VCaP (cell line): ENCODE results near the gene UNC80.

Experiments used
- H3K27ac ChIP-seq: fragments of 450-650 bp; 2 replicates; pipeline ENCODE4 v1.5.1; 2017
- TF ChIP-seq, protein P1 (sequence below): fragments of 450-650 bp; conservative IDR thresholded peaks from 2 replicates; pipeline ENCODE4 v1.5.1; 2017; ENCODE audit warnings: mild to moderate bottlenecking, moderate library complexity

Gene UNC80

DNA sequence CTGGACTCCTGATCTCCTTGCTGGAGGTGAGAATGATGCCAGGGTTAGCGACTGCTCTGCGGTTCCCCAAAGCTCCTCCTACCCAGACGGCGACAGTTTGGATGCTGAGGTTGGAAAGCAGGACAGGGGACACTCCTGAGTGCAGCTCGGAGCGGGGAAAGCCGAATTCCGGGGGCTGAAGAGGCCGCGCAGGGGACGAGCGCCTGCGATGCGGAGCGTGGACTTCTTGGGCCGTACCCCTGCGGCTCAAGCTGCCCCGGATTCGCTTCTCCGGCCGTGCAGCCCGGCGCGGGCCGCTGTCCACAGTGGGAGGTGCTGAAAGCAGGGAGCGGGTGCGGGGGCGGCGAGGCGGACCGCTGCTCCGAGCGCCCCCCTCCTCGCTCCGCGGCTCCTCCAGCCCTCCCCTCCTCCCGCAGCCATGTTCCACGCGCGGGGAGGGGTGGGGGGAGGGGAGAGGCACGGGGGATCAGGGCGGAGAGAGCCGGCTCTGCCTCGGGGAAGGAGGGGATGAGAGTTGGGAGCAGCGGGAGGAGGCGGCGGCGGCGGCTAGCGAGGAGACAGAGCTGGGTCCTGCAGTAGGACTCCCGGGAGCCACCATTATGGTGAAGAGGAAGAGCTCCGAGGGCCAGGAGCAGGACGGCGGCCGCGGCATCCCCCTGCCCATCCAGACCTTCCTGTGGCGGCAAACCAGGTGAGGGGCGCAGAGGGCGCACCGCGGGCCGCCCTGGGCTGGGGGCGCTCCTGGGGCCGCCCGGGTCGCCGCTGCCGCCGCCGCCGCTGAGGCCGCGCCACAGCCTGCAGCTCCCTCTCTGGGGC lies at the start of gene UNC80:
Gene UNC80, plus strand, starts transcription at position 359 of the 816 bp plus-strand sequence. Its CDS starts 241 bp downstream, at position 600.
- TF ChIP-seq, protein P1, sequence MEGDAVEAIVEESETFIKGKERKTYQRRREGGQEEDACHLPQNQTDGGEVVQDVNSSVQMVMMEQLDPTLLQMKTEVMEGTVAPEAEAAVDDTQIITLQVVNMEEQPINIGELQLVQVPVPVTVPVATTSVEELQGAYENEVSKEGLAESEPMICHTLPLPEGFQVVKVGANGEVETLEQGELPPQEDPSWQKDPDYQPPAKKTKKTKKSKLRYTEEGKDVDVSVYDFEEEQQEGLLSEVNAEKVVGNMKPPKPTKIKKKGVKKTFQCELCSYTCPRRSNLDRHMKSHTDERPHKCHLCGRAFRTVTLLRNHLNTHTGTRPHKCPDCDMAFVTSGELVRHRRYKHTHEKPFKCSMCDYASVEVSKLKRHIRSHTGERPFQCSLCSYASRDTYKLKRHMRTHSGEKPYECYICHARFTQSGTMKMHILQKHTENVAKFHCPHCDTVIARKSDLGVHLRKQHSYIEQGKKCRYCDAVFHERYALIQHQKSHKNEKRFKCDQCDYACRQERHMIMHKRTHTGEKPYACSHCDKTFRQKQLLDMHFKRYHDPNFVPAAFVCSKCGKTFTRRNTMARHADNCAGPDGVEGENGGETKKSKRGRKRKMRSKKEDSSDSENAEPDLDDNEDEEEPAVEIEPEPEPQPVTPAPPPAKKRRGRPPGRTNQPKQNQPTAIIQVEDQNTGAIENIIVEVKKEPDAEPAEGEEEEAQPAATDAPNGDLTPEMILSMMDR: no peak; the same call in none of the 2 replicates
- H3K27ac ChIP-seq: peak within 1 kb of the TSS; percentile 98

DNA sequence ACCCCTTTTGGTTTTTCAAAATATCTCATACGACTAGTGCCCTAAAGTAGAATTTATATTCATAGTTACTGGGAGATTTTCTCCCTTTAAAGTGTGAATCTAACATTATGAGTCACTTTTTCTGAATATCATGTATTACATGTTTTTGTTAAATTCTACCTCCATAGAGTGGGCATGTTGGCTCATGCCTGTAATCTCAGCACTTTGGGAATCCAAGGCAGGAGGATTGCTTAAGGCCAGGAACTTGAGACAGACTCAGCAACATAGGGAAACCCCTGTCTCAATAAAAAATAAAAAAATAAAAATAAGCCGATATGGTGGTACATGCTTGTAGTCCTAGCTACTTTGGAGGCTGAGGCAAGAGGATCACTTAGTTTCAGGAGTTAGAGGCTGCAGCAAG lies 45.3 kb upstream of the UNC80 start:
- H3K27ac ChIP-seq: no peak overlapping the region
- TF ChIP-seq, protein P1: no peak

DNA sequence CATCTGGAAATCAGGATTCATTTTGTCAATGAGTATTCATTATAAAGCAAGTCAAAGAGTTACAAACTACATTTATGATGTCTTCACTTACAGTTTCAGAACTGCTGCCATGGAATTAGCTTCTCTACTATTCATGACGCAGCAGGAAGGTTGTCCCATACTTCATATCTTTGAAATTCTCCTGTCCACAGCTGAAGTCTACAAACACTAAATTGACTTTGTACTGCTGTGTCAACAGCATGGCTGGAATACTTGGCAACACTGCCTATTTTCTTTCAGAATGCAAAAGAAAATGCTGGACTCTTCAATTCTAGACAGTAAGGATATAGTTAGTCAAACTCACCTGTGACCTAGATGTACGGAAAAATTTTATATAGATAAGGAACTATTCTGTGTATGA lies 44.6 kb upstream of the UNC80 start:
- H3K27ac ChIP-seq: no peak overlapping the region
- TF ChIP-seq, protein P1: no peak

DNA sequence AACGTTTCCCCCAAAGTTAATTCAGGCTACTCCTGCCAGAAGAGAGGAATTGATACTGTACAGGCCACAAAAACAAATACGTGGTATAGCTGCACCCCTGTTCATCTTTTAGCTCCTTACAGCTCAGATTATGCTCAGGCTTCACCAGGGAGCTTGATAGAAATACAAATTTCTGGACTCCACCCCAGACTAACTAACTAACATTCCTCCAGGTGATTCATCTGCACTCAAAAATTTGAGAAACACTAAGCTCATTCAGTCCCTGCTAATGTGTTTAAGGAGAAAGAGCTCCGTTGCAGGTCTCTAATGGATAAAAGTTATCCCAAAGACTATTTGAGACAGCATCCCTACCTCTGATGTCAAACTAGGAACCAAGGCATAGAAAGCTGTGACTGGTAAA lies 36.8 kb upstream of the UNC80 start:
- TF ChIP-seq, protein P1: no peak
- H3K27ac ChIP-seq: peak overlapping the region; percentile 65

DNA sequence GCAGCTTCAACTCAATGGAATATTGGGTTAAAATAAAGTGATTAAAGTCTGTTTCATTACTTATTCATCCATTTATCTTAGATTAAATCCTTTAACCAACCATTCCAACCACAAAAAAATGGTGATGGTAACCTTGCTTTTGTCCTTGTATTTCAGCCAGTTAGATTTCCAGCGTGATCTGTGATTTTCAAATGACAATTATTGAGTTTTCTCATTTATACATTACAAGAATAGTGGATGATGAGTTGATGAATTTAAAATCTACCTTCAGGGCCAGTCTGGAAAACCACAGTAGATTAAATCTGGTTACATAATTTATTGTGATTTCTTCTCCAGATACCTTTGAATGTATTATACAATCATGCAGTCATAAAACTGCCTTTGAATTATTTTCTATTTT lies 29.7 kb upstream of the UNC80 start:
- no peak overlapping the region for H3K27ac ChIP-seq
- TF ChIP-seq, protein P1: no peak

GRCh38 chr2:209753020-209753419 lies 18.6 kb upstream of the UNC80 start:
- H3K27ac ChIP-seq: no peak overlapping the region
- TF ChIP-seq, protein P1: no peak

DNA sequence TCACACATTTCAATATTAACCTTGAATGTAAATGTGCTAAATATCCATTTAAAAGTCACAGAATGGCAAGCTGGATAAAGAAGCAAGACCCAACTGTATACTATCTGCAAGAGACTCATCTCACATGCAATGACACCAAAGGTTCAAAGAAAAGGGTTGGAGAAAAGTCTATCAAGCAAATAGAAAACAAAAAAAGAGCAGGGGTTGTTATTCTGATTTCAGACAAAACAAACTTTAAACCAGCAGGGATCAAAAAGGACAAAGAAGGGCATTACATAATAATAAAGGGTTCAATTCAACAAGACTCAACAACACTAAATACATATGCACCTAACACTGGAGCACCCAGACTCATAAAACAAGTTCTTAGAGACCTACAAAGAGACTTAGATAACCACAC lies 14.5 kb upstream of the UNC80 start:
- TF ChIP-seq, protein P1: no peak
- no peak overlapping the region for H3K27ac ChIP-seq
